Measurements from ENCODE around the gene SPATA24.
A peak's percentile ranks its signal among the peaks of the same experiment; 100 is the strongest.
"Not testable (repeated sequence)": the region's sequence is repeated elsewhere in the genome, so short reads cannot be mapped to it uniquely, and the experiment has no call there.

SPATA24 gene

GRCh38 chr5:139403787-139404483 lies at the start of gene SPATA24:
SPATA24 (minus strand) TSS chr5:139404089; CDS start chr5:139404060, 29 bp downstream.
- peak; percentile 97 for DNase-seq (ENCODE audit: low spot score)

- no peak for DNase-seq (ENCODE audit: low spot score)
Observed at GRCh38 chr5:139451878-139452660, 48.2 kb upstream of the SPATA24 start.

- no peak for DNase-seq (ENCODE audit: low spot score)
Observed at GRCh38 chr5:139451176-139451575, 47.3 kb upstream of the SPATA24 start.

- no peak for DNase-seq (ENCODE audit: low spot score)
Observed at GRCh38 chr5:139446956-139447779, 43.3 kb upstream of the SPATA24 start.

GRCh38 chr5:139445325-139446170 lies 41.7 kb upstream of the SPATA24 start:
- DNase-seq (ENCODE audit: low spot score) = no peak

GRCh38 chr5:139443831-139444453 lies 40.1 kb upstream of the SPATA24 start:
- no peak for DNase-seq (ENCODE audit: low spot score)

- DNase-seq (ENCODE audit: low spot score) = not testable (repeated sequence)
Observed at GRCh38 chr5:139440416-139440815, 36.5 kb upstream of the SPATA24 start.

GRCh38 chr5:139439013-139439903 lies 35.4 kb upstream of the SPATA24 start, which contains the start of gene DNAJC18:
DNAJC18 (minus strand) TSS chr5:139439525; CDS start chr5:139439445, 80 bp downstream.
- peak; percentile 96 for DNase-seq (ENCODE audit: low spot score)

GRCh38 chr5:139438707-139439012 lies 34.8 kb upstream of the SPATA24 start:
- no peak for DNase-seq (ENCODE audit: low spot score)

- no peak for DNase-seq (ENCODE audit: low spot score)
Observed at GRCh38 chr5:139435676-139436075, 31.8 kb upstream of the SPATA24 start.

GRCh38 chr5:139431706-139432105 lies 27.8 kb upstream of the SPATA24 start:
- no peak for DNase-seq (ENCODE audit: low spot score)

GRCh38 chr5:139430015-139430414 lies 26.1 kb upstream of the SPATA24 start:
- DNase-seq (ENCODE audit: low spot score) = no peak

- no peak for DNase-seq (ENCODE audit: low spot score)
Observed at GRCh38 chr5:139426203-139426885, 22.5 kb upstream of the SPATA24 start.

- no peak for DNase-seq (ENCODE audit: low spot score)
Observed at GRCh38 chr5:139425497-139425896, 21.6 kb upstream of the SPATA24 start.

GRCh38 chr5:139422307-139422893 lies 18.5 kb upstream of the SPATA24 start:
- DNase-seq (ENCODE audit: low spot score) = peak; percentile 79

- no peak for DNase-seq (ENCODE audit: low spot score)
Observed at GRCh38 chr5:139419226-139420192, 15.6 kb upstream of the SPATA24 start.

- DNase-seq (ENCODE audit: low spot score) = no peak
Observed at GRCh38 chr5:139418793-139419192, 14.9 kb upstream of the SPATA24 start.

GRCh38 chr5:139417214-139417613 lies 13.3 kb upstream of the SPATA24 start:
- DNase-seq (ENCODE audit: low spot score) = no peak

Measured in germinal center (tissue), 1 donor.